Activated naive CD4-positive, alpha-beta T cell treated with anti-CD3 and anti-CD28 coated beads, Interleukin-2, amount 50 U/mL, for 24 hours (primary cell): ENCODE measurements around the gene LRBA.
A peak's percentile ranks its signal among the peaks of the same experiment; 100 is the strongest.

ENCODE experiments used
- H3K27ac Mint-ChIP-seq: one replicate; pipeline ENCODE4 v1.8.0; 2021; ENCODE audit warnings: mild to moderate bottlenecking, mixed read lengths
- H3K27me3 Mint-ChIP-seq: one replicate; pipeline ENCODE4 v1.8.0; 2021; ENCODE audit warnings: mixed read lengths
- H3K36me3 Mint-ChIP-seq: one replicate; pipeline ENCODE4 v1.8.0; 2021; ENCODE audit warnings: mixed read lengths
- H3K4me1 Mint-ChIP-seq: one replicate; pipeline ENCODE4 v1.8.0; 2021; ENCODE audit warnings: mixed read lengths
- H3K4me3 Mint-ChIP-seq: one replicate; pipeline ENCODE4 v1.8.0; 2021; ENCODE audit warnings: mild to moderate bottlenecking, mixed read lengths
- H3K9me3 Mint-ChIP-seq: one replicate; pipeline ENCODE4 v1.8.0; 2021; ENCODE audit warnings: mixed read lengths

LRBA gene

DNA sequence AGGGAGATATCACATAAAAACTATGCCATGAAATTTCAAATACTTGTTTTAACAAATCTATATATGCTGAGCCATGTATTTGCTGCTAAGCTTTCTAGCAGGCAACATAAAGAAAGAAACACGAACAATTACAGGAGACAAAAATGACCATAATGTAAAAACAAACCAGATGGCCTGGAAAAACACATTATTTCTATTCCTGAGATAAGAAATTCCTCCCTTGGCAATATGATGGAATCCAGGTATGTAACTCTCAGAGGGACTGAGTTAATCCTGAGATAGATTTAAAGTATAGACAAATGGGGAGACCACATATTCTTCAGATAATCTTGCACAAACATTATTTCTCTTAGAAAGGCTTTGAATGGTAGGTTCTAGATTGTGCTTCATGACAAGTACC is 657.3 kb downstream of the LRBA start:
- Mint-ChIP-seq H3K27ac (no peak overlapping the region), H3K4me3 (no peak overlapping the region)

DNA sequence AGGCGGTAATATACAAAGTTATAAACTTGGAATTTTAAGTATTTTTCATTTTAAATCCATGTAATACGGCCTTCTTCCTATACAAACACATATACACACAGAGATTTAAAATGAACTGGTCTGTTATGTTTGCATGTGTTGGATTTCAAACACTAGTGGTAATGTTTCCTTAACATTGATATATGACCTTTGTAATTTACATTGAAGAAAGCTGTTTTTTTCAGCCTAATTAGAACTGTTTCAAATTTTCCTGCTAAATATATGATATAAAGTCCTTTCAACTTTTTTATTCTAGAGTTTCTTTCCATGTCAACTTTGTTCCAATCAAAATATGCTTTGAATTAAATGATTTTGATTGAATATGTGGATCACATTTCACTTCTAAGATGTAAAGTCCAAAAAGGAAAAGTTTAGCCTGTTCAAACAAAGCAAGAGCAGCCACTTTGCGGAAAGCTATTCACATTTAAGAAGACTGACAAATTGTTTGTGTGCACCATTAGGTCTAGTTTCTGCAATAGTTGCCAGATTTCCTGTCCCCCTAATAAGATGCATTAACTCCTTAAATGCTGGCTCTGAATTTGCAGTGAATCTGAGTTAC is 659.1 kb downstream of the LRBA start:
- peaks cover 4% of the 10 kb centered on the region for H3K36me3 Mint-ChIP-seq
- no peak overlapping the region for H3K4me3 Mint-ChIP-seq
- H3K9me3 Mint-ChIP-seq = no peaks in the 10 kb centered on the region
- no peaks in the 10 kb centered on the region for H3K4me1 Mint-ChIP-seq
- H3K27ac Mint-ChIP-seq = no peak overlapping the region
- H3K27me3 Mint-ChIP-seq = no peaks in the 10 kb centered on the region

More for the DNA sequence above, 657.3 kb downstream of the LRBA start:
- peaks cover 4% of the 10 kb centered on the region for H3K36me3 Mint-ChIP-seq
- no peaks in the 10 kb centered on the region for H3K9me3 Mint-ChIP-seq
- H3K27me3 Mint-ChIP-seq = no peaks in the 10 kb centered on the region
- no peaks in the 10 kb centered on the region for H3K4me1 Mint-ChIP-seq

- H3K27ac Mint-ChIP-seq = no peak overlapping the region
- no peaks in the 10 kb centered on the region for H3K4me1 Mint-ChIP-seq
- H3K36me3 Mint-ChIP-seq = peaks cover 4% of the 10 kb centered on the region
- H3K4me3 Mint-ChIP-seq = no peak overlapping the region
- H3K27me3 Mint-ChIP-seq = no peaks in the 10 kb centered on the region
- H3K9me3 Mint-ChIP-seq = no peaks in the 10 kb centered on the region
These were observed 659.7 kb downstream of the LRBA start for GRCh38 chr4:150355418-150355817.

DNA sequence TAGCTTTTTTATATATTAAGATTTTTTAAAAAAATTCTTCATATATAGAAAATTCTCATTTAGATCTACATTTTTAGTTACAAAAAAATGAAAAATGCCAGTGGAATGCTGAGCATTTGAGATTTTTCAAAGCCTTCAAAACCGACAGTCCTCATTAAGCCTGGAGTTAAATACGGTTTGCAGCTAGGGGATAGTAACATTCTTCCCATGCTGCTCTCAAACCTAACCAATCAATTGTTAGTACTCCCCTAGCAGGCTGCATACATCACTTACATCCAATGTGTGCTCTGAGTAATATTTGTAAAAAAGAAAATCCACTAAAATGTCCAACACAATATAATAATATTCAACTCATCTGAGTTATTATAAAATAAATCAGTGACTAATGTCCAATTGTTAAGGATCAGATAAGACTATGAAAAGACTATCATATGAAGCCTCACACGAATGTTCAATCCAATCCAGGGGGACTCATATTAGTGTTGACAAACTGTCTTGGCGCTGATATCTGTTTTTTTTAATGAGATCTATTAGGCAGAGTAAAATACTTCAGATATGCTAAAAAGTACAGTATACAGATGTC is 660.8 kb downstream of the LRBA start:
- Mint-ChIP-seq H3K9me3 (no peaks in the 10 kb centered on the region), H3K4me3 (no peak overlapping the region), H3K4me1 (no peaks in the 10 kb centered on the region), H3K27ac (no peak overlapping the region), H3K36me3 (peaks cover 6% of the 10 kb centered on the region), H3K27me3 (no peaks in the 10 kb centered on the region)

GRCh38 chr4:150348079-150348478 is 667.0 kb downstream of the LRBA start:
- Mint-ChIP-seq H3K4me3 (no peak overlapping the region), H3K27me3 (no peaks in the 10 kb centered on the region), H3K9me3 (no peaks in the 10 kb centered on the region), H3K27ac (no peak overlapping the region), H3K4me1 (no peaks in the 10 kb centered on the region), H3K36me3 (peaks cover 24% of the 10 kb centered on the region)

DNA sequence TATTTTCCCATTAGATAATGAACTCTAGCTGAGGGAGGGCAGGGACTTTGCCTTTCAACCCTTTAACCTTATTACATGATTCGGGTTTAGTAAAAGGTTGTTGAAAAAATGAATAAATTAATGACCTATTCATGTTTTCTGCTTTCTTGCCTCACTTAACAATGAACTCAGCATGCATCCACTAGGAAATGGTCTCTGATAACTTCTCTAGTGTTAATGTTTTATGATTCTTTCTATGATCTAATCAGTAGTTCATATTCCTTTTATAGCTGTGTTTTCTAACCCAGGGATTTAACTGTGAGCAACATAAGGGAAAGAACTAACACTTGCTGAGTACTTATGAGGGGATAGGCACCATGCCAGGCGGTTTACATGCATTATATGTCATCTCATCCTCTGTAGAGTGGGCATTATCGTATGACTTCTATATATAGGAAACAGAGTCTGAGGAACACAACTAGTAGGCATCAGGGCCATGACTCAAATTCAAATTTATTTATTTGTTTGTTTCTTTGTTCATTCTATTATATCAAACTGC is 669.8 kb downstream of the LRBA start:
- H3K4me1 Mint-ChIP-seq = no peaks in the 10 kb centered on the region
- H3K4me3 Mint-ChIP-seq = no peak overlapping the region
- H3K27me3 Mint-ChIP-seq = no peaks in the 10 kb centered on the region
- no peaks in the 10 kb centered on the region for H3K9me3 Mint-ChIP-seq
- no peak overlapping the region for H3K27ac Mint-ChIP-seq
- H3K36me3 Mint-ChIP-seq = peaks cover 34% of the 10 kb centered on the region

DNA sequence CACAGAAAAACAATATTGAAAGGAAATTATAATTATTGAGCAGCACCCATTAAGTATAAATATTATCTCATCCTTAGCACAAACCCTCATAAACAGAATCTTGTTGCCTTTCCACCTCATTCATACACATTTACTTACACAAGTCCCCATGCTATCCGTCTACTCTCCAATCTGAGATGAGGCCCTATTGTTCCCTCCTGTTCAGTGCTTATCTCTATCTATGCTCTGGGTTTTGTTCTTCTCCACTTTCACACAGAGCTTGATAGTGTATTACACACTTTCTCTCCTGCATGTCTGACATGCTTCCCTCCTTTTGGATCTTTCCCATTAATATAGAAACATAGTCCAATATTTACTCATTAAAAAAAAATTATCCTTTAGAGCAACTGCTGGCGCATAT is 671.3 kb downstream of the LRBA start:
- no peaks in the 10 kb centered on the region for H3K27me3 Mint-ChIP-seq
- H3K9me3 Mint-ChIP-seq = no peaks in the 10 kb centered on the region
- peak overlapping the region; percentile 63 for H3K27ac Mint-ChIP-seq
- no peak overlapping the region for H3K4me3 Mint-ChIP-seq
- H3K4me1 Mint-ChIP-seq = no peaks in the 10 kb centered on the region
- H3K36me3 Mint-ChIP-seq = peaks cover 34% of the 10 kb centered on the region

- no peak overlapping the region for H3K27ac Mint-ChIP-seq
- H3K4me1 Mint-ChIP-seq = no peaks in the 10 kb centered on the region
- no peaks in the 10 kb centered on the region for H3K9me3 Mint-ChIP-seq
- no peak overlapping the region for H3K4me3 Mint-ChIP-seq
- H3K36me3 Mint-ChIP-seq = peaks cover 34% of the 10 kb centered on the region
- H3K27me3 Mint-ChIP-seq = no peaks in the 10 kb centered on the region
These were observed 672.1 kb downstream of the LRBA start for GRCh38 chr4:150342945-150343344.

- Mint-ChIP-seq H3K27ac (no peak overlapping the region), H3K9me3 (no peaks in the 10 kb centered on the region), H3K27me3 (no peaks in the 10 kb centered on the region), H3K4me3 (no peak overlapping the region), H3K36me3 (peaks cover 31% of the 10 kb centered on the region), H3K4me1 (no peaks in the 10 kb centered on the region)
These were observed 677.4 kb downstream of the LRBA start for GRCh38 chr4:150337734-150338133.

GRCh38 chr4:150336676-150337412 is 678.2 kb downstream of the LRBA start:
- no peaks in the 10 kb centered on the region for H3K27me3 Mint-ChIP-seq
- H3K27ac Mint-ChIP-seq = no peak overlapping the region
- H3K9me3 Mint-ChIP-seq = no peaks in the 10 kb centered on the region
- no peak overlapping the region for H3K4me3 Mint-ChIP-seq
- no peaks in the 10 kb centered on the region for H3K4me1 Mint-ChIP-seq
- H3K36me3 Mint-ChIP-seq = peaks cover 28% of the 10 kb centered on the region

DNA sequence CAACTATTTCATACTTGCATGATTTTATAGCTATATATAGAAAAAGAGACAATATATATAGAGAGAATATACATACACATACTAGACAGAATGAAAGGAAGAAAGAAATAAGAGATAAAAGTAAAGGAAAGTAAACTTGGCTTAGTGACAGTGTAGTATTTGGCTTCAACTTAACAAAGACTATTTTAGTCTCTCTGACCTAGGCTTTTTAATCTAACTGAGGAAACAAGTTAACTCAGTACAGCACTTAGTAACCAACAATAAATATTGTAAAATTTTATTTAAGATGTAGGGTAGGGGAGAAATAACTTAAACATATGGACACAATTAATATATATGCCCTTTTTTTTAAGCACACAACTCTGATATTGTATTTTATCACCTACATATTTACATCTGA is 682.1 kb downstream of the LRBA start:
- Mint-ChIP-seq H3K9me3 (no peaks in the 10 kb centered on the region), H3K27me3 (no peaks in the 10 kb centered on the region), H3K36me3 (peaks cover 10% of the 10 kb centered on the region), H3K4me3 (no peak overlapping the region), H3K4me1 (no peaks in the 10 kb centered on the region), H3K27ac (no peak overlapping the region)

- Mint-ChIP-seq H3K27me3 (no peaks in the 10 kb centered on the region), H3K36me3 (peaks cover 5% of the 10 kb centered on the region), H3K9me3 (no peaks in the 10 kb centered on the region), H3K4me1 (no peaks in the 10 kb centered on the region), H3K27ac (no peak overlapping the region), H3K4me3 (no peak overlapping the region)
These were observed 683.0 kb downstream of the LRBA start for GRCh38 chr4:150332086-150332485.

DNA sequence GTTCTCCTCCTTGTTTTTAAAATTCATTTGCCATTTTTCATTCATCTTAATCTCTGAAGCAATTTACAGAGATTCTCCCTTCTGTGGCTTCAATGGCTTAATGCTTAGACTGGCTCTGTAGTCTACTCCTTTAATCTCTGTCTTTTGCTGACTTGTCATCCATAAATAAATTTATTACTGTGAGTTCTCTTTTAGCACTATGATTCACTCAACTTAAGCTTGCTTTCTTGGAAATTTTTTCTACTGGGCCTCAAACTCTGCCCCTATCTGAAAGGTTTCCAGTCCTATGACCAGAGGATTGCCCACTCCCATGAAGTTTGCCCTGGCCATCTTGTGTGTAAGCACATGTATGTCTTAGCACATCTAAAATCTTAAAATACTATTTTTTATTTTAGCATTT is 685.7 kb downstream of the LRBA start:
- H3K36me3 Mint-ChIP-seq = peaks cover 8% of the 10 kb centered on the region
- H3K9me3 Mint-ChIP-seq = no peaks in the 10 kb centered on the region
- no peak overlapping the region for H3K27ac Mint-ChIP-seq
- H3K4me3 Mint-ChIP-seq = no peak overlapping the region
- H3K4me1 Mint-ChIP-seq = no peaks in the 10 kb centered on the region
- H3K27me3 Mint-ChIP-seq = no peaks in the 10 kb centered on the region

GRCh38 chr4:150328496-150328895 is 686.6 kb downstream of the LRBA start:
- H3K27me3 Mint-ChIP-seq = no peaks in the 10 kb centered on the region
- H3K4me1 Mint-ChIP-seq = no peaks in the 10 kb centered on the region
- no peak overlapping the region for H3K27ac Mint-ChIP-seq
- H3K4me3 Mint-ChIP-seq = no peak overlapping the region
- no peaks in the 10 kb centered on the region for H3K9me3 Mint-ChIP-seq
- H3K36me3 Mint-ChIP-seq = peaks cover 11% of the 10 kb centered on the region

- Mint-ChIP-seq H3K9me3 (no peaks in the 10 kb centered on the region), H3K4me1 (no peaks in the 10 kb centered on the region), H3K27ac (no peak overlapping the region), H3K27me3 (no peaks in the 10 kb centered on the region), H3K4me3 (no peak overlapping the region), H3K36me3 (peaks cover 12% of the 10 kb centered on the region)
These were observed 687.8 kb downstream of the LRBA start for GRCh38 chr4:150327262-150327780.

DNA sequence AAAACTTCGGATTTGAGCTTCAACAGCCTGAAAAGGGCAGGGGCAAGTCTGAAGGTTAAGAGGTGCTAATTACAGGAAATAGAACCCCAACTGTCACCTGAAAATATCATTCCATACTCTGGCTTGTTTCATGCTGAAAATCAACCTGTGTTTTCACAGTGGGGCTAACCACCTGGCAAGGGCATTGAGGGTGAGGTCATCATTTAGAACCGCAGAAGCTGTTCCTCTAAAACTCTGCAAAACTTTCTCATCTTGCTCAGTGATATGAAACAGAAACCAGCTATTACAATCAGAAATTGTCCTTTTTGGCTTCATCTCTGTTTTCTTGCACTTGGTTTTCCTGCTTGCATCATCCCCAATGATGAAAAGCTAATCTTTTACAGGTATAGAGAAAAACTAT is 689.2 kb downstream of the LRBA start:
- no peak overlapping the region for H3K27ac Mint-ChIP-seq

More for the DNA sequence above, 689.2 kb downstream of the LRBA start:
- Mint-ChIP-seq H3K4me1 (no peaks in the 10 kb centered on the region), H3K27me3 (no peaks in the 10 kb centered on the region), H3K9me3 (no peaks in the 10 kb centered on the region), H3K36me3 (peaks cover 16% of the 10 kb centered on the region), H3K4me3 (no peak overlapping the region)
